K562 (cell line): ENCODE measurements around the gene TJP3. TPM values are rescaled to one million over a fixed set of nuclear protein-coding genes. Genes with fewer than 3 reads are reported as not detected.

ENCODE experiments used
- GTF2A2 ChIP-seq: IDR thresholded peaks from 2 replicates; pipeline ENCODE4 v1.6.1; 2016; ENCODE audit warnings: mild to moderate bottlenecking, missing genetic modification characterization, missing compliant biosample characterization
- RBBP5 ChIP-seq: fragments of 200-600 bp; sonication (generic); IDR thresholded peaks from 2 replicates; pipeline ENCODE4 v1.6.1; 2012; ENCODE audit warnings: borderline replicate concordance, mild to moderate bottlenecking, low read length, control low read depth, inconsistent platforms; ENCODE audit not compliant: insufficient read depth, poor library complexity, severe bottlenecking
- RBFOX2 ChIP-seq: fragments of 200-400 bp; formaldehyde crosslinking; IDR thresholded peaks from 2 replicates; pipeline ENCODE4 v1.6.1; 2017; ENCODE audit warnings: low read depth, mild to moderate bottlenecking, low read length, moderate library complexity
- ZBTB26 ChIP-seq: fragments of 450-650 bp; formaldehyde crosslinking; IDR thresholded peaks from 2 replicates; pipeline ENCODE4 v1.4.0; 2022; ENCODE audit warnings: missing genetic modification characterization
- ZBTB40 ChIP-seq, 2 experiments: fragments of 450-650 bp in 1 of 2; sonication (generic) in 1 of 2; formaldehyde crosslinking in 1 of 2; IDR thresholded peaks; 2 replicates each; pipeline versions ENCODE4 v1.7.1 to v1.9.0; 2016 to 2022; ENCODE audit warnings: inconsistent platforms in 1 of 2, mild to moderate bottlenecking in 1 of 2, missing genetic modification reagents in 1 of 2
- polyA plus RNA-seq, 8 experiments: library from polyadenylated mRNA; depleted of rRNA in 4 of 8; stranded (reverse) in 5 of 8; unstranded in 3 of 8; fragments of >200 nt; fragmentation: Nextera tagmentation in 2 of 8; fragmentation: Illumina TruSeq in 1 of 8; extraction: Ambion mirVana in 2 of 8; extraction: Trizol in 1 of 8; gene quantifications; 2 replicates each; pipeline versions ENCODE4 v1.2.1 to v1.2.3, GENCODE V29; 2011 to 2014; ENCODE audit warnings: inconsistent platforms in 1 of 8, missing spikeins in 1 of 8
- total RNA-seq, 7 experiments: library from RNA; depleted of rRNA in 6 of 7; stranded (reverse); fragments of >200 nt in 6 of 7; fragmentation: Illumina TruSeq in 2 of 7; extraction: Trizol in 2 of 7; gene quantifications; 2 replicates each; pipeline versions ENCODE4 v1.2.1 to v1.2.3, GENCODE V29; 2011 to 2021; ENCODE audit warnings: low replicate concordance in 1 of 7

The TJP3 gene
- total and polyA plus RNA-seq, 9 of the 15 experiments (the other 6 are each of a cell fraction or from before 2014, with no cell fraction given): 0.11 to 2.4 (median 0.57) TPM; not detected in 1

GRCh38 chr19:3699741-3700241 lies 8.4 kb upstream of the TJP3 start (continued):
- peak; percentile 20; the same call in 1 of the 2 replicates for TF ChIP-seq RBFOX2
- no peak for TF ChIP-seq ZBTB26 (CRISPR knock-in tag)
- peak; percentile 59 for TF ChIP-seq RBBP5
- no peak for TF ChIP-seq GTF2A2 (tag)
- TF ChIP-seq ZBTB40 (IDR thresholded peaks at IDR 0.05): 0 out of 2 replicates have a peak, but pooled peaks have one; percentile 39
- TF ChIP-seq ZBTB40 (CRISPR knock-in tag; IDR thresholded peaks at IDR 0.05): no peak
